ENCODE results near the gene C3orf33. TPM values are rescaled to one million over a fixed set of nuclear protein-coding genes. Genes with fewer than 3 reads are reported as not detected.
"Not testable (repeated sequence)": the region's sequence is repeated elsewhere in the genome, so short reads cannot be mapped to it uniquely, and the experiment has no call there.

Gene C3orf33
- total and polyA plus RNA-seq, 2 donors, result 1.4 to 3.1 TPM

- H3K27ac ChIP-seq (ENCODE audit: low read depth in 1 of 2, low read length in 1 of 2), result no peak overlapping the region
- WGBS, result 94% methylated on average over 1 of the region's 1 CpG
- H3K36me3 ChIP-seq (ENCODE audit: control insufficient read depth in 2 of 2, insufficient read depth in 2 of 2, low read length in 1 of 2), result peaks cover 0 to 14% of the 10 kb centered on the region in 2 donors
- no peaks in the 10 kb centered on the region for H3K27me3 ChIP-seq (ENCODE audit: control insufficient read depth in 2 of 2, insufficient read depth in 1 of 2, low read length in 1 of 2)
- no peak for DNase-seq (ENCODE audit: low read depth in 6 of 9, low spot score in 9 of 9)
- H3K4me3 ChIP-seq (ENCODE audit: low read length in 2 of 2), result no peak overlapping the region
- no peaks in the 10 kb centered on the region for H3K9me3 ChIP-seq (ENCODE audit: control insufficient read depth in 2 of 2, insufficient read depth in 1 of 2, low read length in 1 of 2)
- no peaks in the 10 kb centered on the region for H3K4me1 ChIP-seq (ENCODE audit: control insufficient read depth in 2 of 2, insufficient read depth in 2 of 2, low read length in 2 of 2)
Measured at GRCh38 chr3:155843569-155843968, 37.5 kb upstream of the C3orf33 start.

GRCh38 chr3:155835341-155836071 lies 29.4 kb upstream of the C3orf33 start:
- H3K36me3 ChIP-seq (ENCODE audit: control insufficient read depth in 2 of 2, insufficient read depth in 2 of 2, low read length in 1 of 2), result peaks cover 0 to 16% of the 10 kb centered on the region in 2 donors
- no peak overlapping the region for H3K27ac ChIP-seq (ENCODE audit: low read depth in 1 of 2, low read length in 1 of 2)
- no peaks in the 10 kb centered on the region for H3K27me3 ChIP-seq (ENCODE audit: control insufficient read depth in 2 of 2, insufficient read depth in 1 of 2, low read length in 1 of 2)
- H3K9me3 ChIP-seq (ENCODE audit: control insufficient read depth in 2 of 2, insufficient read depth in 1 of 2, low read length in 1 of 2), result no peaks in the 10 kb centered on the region
- H3K4me1 ChIP-seq (ENCODE audit: control insufficient read depth in 2 of 2, insufficient read depth in 2 of 2, low read length in 2 of 2), result no peaks in the 10 kb centered on the region
- DNase-seq (ENCODE audit: low read depth in 6 of 9, low spot score in 9 of 9), result peak in 1 of 9 donors; percentile 4
- no peak overlapping the region for H3K4me3 ChIP-seq (ENCODE audit: low read length in 2 of 2)
- WGBS, result 97% methylated on average over 9 of the region's 9 CpGs

GRCh38 chr3:155828490-155829098 lies 22.5 kb upstream of the C3orf33 start:
- peaks cover 4 to 21% of the 10 kb centered on the region in 2 donors for H3K36me3 ChIP-seq (ENCODE audit: control insufficient read depth in 2 of 2, insufficient read depth in 2 of 2, low read length in 1 of 2)
- 99% methylated on average over 13 of the region's 13 CpGs for WGBS

GRCh38 chr3:155815030-155815545 lies 9.0 kb upstream of the C3orf33 start:
- no peaks in the 10 kb centered on the region for H3K27me3 ChIP-seq (ENCODE audit: control insufficient read depth in 2 of 2, insufficient read depth in 1 of 2, low read length in 1 of 2)
- H3K27ac ChIP-seq (ENCODE audit: low read depth in 1 of 2, low read length in 1 of 2), result no peak overlapping the region
- H3K36me3 ChIP-seq (ENCODE audit: control insufficient read depth in 2 of 2, insufficient read depth in 2 of 2, low read length in 1 of 2), result no peaks in the 10 kb centered on the region
- H3K9me3 ChIP-seq (ENCODE audit: control insufficient read depth in 2 of 2, insufficient read depth in 1 of 2, low read length in 1 of 2), result no peaks in the 10 kb centered on the region
- DNase-seq (ENCODE audit: low read depth in 6 of 9, low spot score in 9 of 9), result no peak
- no peak overlapping the region for H3K4me3 ChIP-seq (ENCODE audit: low read length in 2 of 2)
- no peaks in the 10 kb centered on the region for H3K4me1 ChIP-seq (ENCODE audit: control insufficient read depth in 2 of 2, insufficient read depth in 2 of 2, low read length in 2 of 2)

More at GRCh38 chr3:155828490-155829098, 22.5 kb upstream of the C3orf33 start:
- not testable (repeated sequence) for H3K27me3 ChIP-seq (ENCODE audit: control insufficient read depth in 2 of 2, insufficient read depth in 1 of 2, low read length in 1 of 2); H3K4me1 ChIP-seq (ENCODE audit: control insufficient read depth in 2 of 2, insufficient read depth in 2 of 2, low read length in 2 of 2); H3K9me3 ChIP-seq (ENCODE audit: control insufficient read depth in 2 of 2, insufficient read depth in 1 of 2, low read length in 1 of 2); H3K4me3 ChIP-seq (ENCODE audit: low read length in 2 of 2); DNase-seq (ENCODE audit: low read depth in 6 of 9, low spot score in 9 of 9); H3K27ac ChIP-seq (ENCODE audit: low read depth in 1 of 2, low read length in 1 of 2)

- not testable (repeated sequence) for H3K27me3 ChIP-seq (ENCODE audit: control insufficient read depth in 2 of 2, insufficient read depth in 1 of 2, low read length in 1 of 2); DNase-seq (ENCODE audit: low read depth in 6 of 9, low spot score in 9 of 9); H3K36me3 ChIP-seq (ENCODE audit: control insufficient read depth in 2 of 2, insufficient read depth in 2 of 2, low read length in 1 of 2); H3K9me3 ChIP-seq (ENCODE audit: control insufficient read depth in 2 of 2, insufficient read depth in 1 of 2, low read length in 1 of 2); H3K27ac ChIP-seq (ENCODE audit: low read depth in 1 of 2, low read length in 1 of 2); H3K4me1 ChIP-seq (ENCODE audit: control insufficient read depth in 2 of 2, insufficient read depth in 2 of 2, low read length in 2 of 2); H3K4me3 ChIP-seq (ENCODE audit: low read length in 2 of 2)
Measured at GRCh38 chr3:155813224-155813623, 7.1 kb upstream of the C3orf33 start.

- Histone ChIP-seq H3K4me3 (ENCODE audit: low read length in 2 of 2) (no peak overlapping the region), H3K27me3 (ENCODE audit: control insufficient read depth in 2 of 2, insufficient read depth in 1 of 2, low read length in 1 of 2) (no peaks in the 10 kb centered on the region), H3K4me1 (ENCODE audit: control insufficient read depth in 2 of 2, insufficient read depth in 2 of 2, low read length in 2 of 2) (peaks cover 0 to 3% of the 10 kb centered on the region in 2 donors), H3K9me3 (ENCODE audit: control insufficient read depth in 2 of 2, insufficient read depth in 1 of 2, low read length in 1 of 2) (no peaks in the 10 kb centered on the region), H3K27ac (ENCODE audit: low read depth in 1 of 2, low read length in 1 of 2) (no peak overlapping the region), H3K36me3 (ENCODE audit: control insufficient read depth in 2 of 2, insufficient read depth in 2 of 2, low read length in 1 of 2) (no peaks in the 10 kb centered on the region)
- DNase-seq (ENCODE audit: low read depth in 6 of 9, low spot score in 9 of 9), result no peak
Measured at GRCh38 chr3:155809181-155809580, 3.1 kb upstream of the C3orf33 start.

- 98% methylated on average over 2 of the region's 2 CpGs for WGBS
- H3K4me1 ChIP-seq (ENCODE audit: control insufficient read depth in 2 of 2, insufficient read depth in 2 of 2, low read length in 2 of 2), result peaks cover 0 to 3% of the 10 kb centered on the region in 2 donors
Measured at GRCh38 chr3:155807823-155808222, 1.7 kb upstream of the C3orf33 start.

GRCh38 chr3:155805204-155805801 lies 775 bp downstream of the C3orf33 start:
- 65% methylated on average over 15 of the region's 15 CpGs for WGBS
- H3K4me3 ChIP-seq (ENCODE audit: low read length in 2 of 2), result peak overlapping the region; percentile 66 to 90

More at GRCh38 chr3:155807823-155808222, 1.7 kb upstream of the C3orf33 start:
- Histone ChIP-seq H3K4me3 (ENCODE audit: low read length in 2 of 2) (no peak overlapping the region), H3K9me3 (ENCODE audit: control insufficient read depth in 2 of 2, insufficient read depth in 1 of 2, low read length in 1 of 2) (no peaks in the 10 kb centered on the region), H3K27ac (ENCODE audit: low read depth in 1 of 2, low read length in 1 of 2) (no peak overlapping the region), H3K36me3 (ENCODE audit: control insufficient read depth in 2 of 2, insufficient read depth in 2 of 2, low read length in 1 of 2) (no peaks in the 10 kb centered on the region), H3K27me3 (ENCODE audit: control insufficient read depth in 2 of 2, insufficient read depth in 1 of 2, low read length in 1 of 2) (no peaks in the 10 kb centered on the region)
- no peak for DNase-seq (ENCODE audit: low read depth in 6 of 9, low spot score in 9 of 9)

GRCh38 chr3:155804323-155804722 lies 1.8 kb downstream of the C3orf33 start:
- Histone ChIP-seq H3K9me3 (ENCODE audit: control insufficient read depth in 2 of 2, insufficient read depth in 1 of 2, low read length in 1 of 2) (no peaks in the 10 kb centered on the region), H3K4me3 (ENCODE audit: low read length in 2 of 2) (no peak overlapping the region), H3K27me3 (ENCODE audit: control insufficient read depth in 2 of 2, insufficient read depth in 1 of 2, low read length in 1 of 2) (no peaks in the 10 kb centered on the region), H3K27ac (ENCODE audit: low read depth in 1 of 2, low read length in 1 of 2) (no peak overlapping the region), H3K36me3 (ENCODE audit: control insufficient read depth in 2 of 2, insufficient read depth in 2 of 2, low read length in 1 of 2) (peaks cover 0 to 3% of the 10 kb centered on the region in 2 donors), H3K4me1 (ENCODE audit: control insufficient read depth in 2 of 2, insufficient read depth in 2 of 2, low read length in 2 of 2) (peaks cover 0 to 3% of the 10 kb centered on the region in 2 donors)
- DNase-seq (ENCODE audit: low read depth in 6 of 9, low spot score in 9 of 9), result no peak

More at GRCh38 chr3:155805204-155805801, 775 bp downstream of the C3orf33 start:
- DNase-seq (ENCODE audit: low read depth in 6 of 9, low spot score in 9 of 9), result peak in 1 of 9 donors; percentile 4
- H3K4me1 ChIP-seq (ENCODE audit: control insufficient read depth in 2 of 2, insufficient read depth in 2 of 2, low read length in 2 of 2), result peaks cover 0 to 3% of the 10 kb centered on the region in 2 donors
- H3K36me3 ChIP-seq (ENCODE audit: control insufficient read depth in 2 of 2, insufficient read depth in 2 of 2, low read length in 1 of 2), result peaks cover 0 to under 1% of the 10 kb centered on the region in 2 donors
- H3K27me3 ChIP-seq (ENCODE audit: control insufficient read depth in 2 of 2, insufficient read depth in 1 of 2, low read length in 1 of 2), result no peaks in the 10 kb centered on the region
- H3K27ac ChIP-seq (ENCODE audit: low read depth in 1 of 2, low read length in 1 of 2), result no peak overlapping the region
- H3K9me3 ChIP-seq (ENCODE audit: control insufficient read depth in 2 of 2, insufficient read depth in 1 of 2, low read length in 1 of 2), result no peaks in the 10 kb centered on the region
